Cardiac atrium fibroblast (primary cell): ENCODE measurements around the gene CDC7. TPM values are rescaled to one million over a fixed set of nuclear protein-coding genes. Genes with fewer than 3 reads are reported as not detected.

Experiments used
- total RNA-seq: library from RNA; depleted of rRNA; stranded (reverse); fragments of >200 nt; gene quantifications from 2 replicates; pipeline ENCODE4 v1.2.3, GENCODE V29; 2015

The CDC7 gene
- 8.7 and 9.2 TPM in 2 replicates for total RNA-seq

GRCh38 chr1:91500756-91501522 is at the start of gene CDC7:
Gene CDC7 (plus strand): TSS chr1:91500851. CDS start chr1:91501717, 866 bp downstream.

Other genes with a start within 250 kb of the CDC7 start
- 0.49 TPM in 1 of 2 replicates, not detected in the other for gene HFM1, start 96.0 kb upstream of the CDC7 start, total RNA-seq